GM12878 (cell line): ENCODE results near the gene ASGR2. TPM values are rescaled to one million over a fixed set of nuclear protein-coding genes. Genes with fewer than 3 reads are reported as not detected.

Experiments
- ATAC-seq: fragments of 200-7000 bp; cut with Tn5 transposase; 3 replicates; pipeline ENCODE4 v1.9.1; 2020; ENCODE audit warnings: mild to moderate bottlenecking, moderate library complexity
- BruUV-seq: library from RNA; stranded (reverse); fragments of 400-500 nt; replicated peaks from 2 replicates; lab custom pipeline; 2021; lab: Mats Ljungman, UMichigan
- CTCF ChIA-PET: fragments of 300-600 bp; sonication (Branson Sonifier 250); formaldehyde crosslinking; extraction: SDS; loops from one replicate; lab custom pipeline; 2021; ENCODE audit warnings: inconsistent platforms; lab: Yijun Ruan, JAX
- POLR2A ChIA-PET: fragments of 350-600 bp; formaldehyde crosslinking; extraction: SDS; loops from one replicate; lab custom pipeline; 2021; ENCODE audit warnings: inconsistent platforms; lab: Charles Lee
- RAD21 ChIA-PET: fragments of 300-600 bp; sonication (Branson Sonifier 250); formaldehyde crosslinking; loops from one replicate; lab custom pipeline; 2023; ENCODE audit warnings: antibody characterized with exemption; ENCODE audit not compliant: unreplicated experiment; lab: Charles Lee
- SMC1A ChIA-PET: fragments of 300-600 bp; sonication (Branson Sonifier 250); formaldehyde crosslinking; loops from one replicate; lab custom pipeline; 2023; ENCODE audit not compliant: unreplicated experiment, uncharacterized antibody; lab: Charles Lee
- DNase-seq: peaks from one replicate; pipeline ENCODE4 v3.0.0-alpha.2; 2011; ENCODE audit warnings: low read depth, low spot score
- FAIRE-seq: peaks from 3 replicates; lab custom pipeline; 2011; peaks lifted over from hg19 to GRCh38; lab: Jason Lieb, UNC
- H2AFZ ChIP-seq: 2 replicates; pipeline ENCODE4 v1.6.0; 2011; ENCODE audit warnings: low read depth, low read length, control low read depth; ENCODE audit not compliant: control insufficient read depth
- H3K27ac ChIP-seq: 2 replicates; pipeline ENCODE4 v1.5.1; 2011; ENCODE audit warnings: control low read depth; ENCODE audit not compliant: control insufficient read depth, insufficient read depth
- H3K27me3 ChIP-seq, 2 experiments: replicated peaks in 1 of 2; 2 replicates each; pipeline versions ENCODE4 v1.6.0 to v1.6.1; 2011; ENCODE audit warnings: low read length in 1 of 2; ENCODE audit not compliant: control insufficient read depth in 2 of 2, insufficient read depth in 2 of 2
- H3K36me3 ChIP-seq, 2 experiments: 2 replicates each; pipeline ENCODE4 v1.5.1; 2011; ENCODE audit warnings: low read length in 1 of 2; ENCODE audit not compliant: control insufficient read depth in 2 of 2, insufficient read depth in 2 of 2
- H3K4me1 ChIP-seq: 2 replicates; pipeline ENCODE4 v1.6.1; 2011; ENCODE audit warnings: mild to moderate bottlenecking, low read length, moderate library complexity, mixed read lengths; ENCODE audit not compliant: control insufficient read depth, insufficient read depth
- H3K4me2 ChIP-seq: 2 replicates; pipeline ENCODE4 v1.6.0; 2011; ENCODE audit warnings: control low read depth; ENCODE audit not compliant: control insufficient read depth, insufficient read depth
- H3K4me3 ChIP-seq: fragments of 200-600 bp; sonication (generic); 2 replicates; pipeline ENCODE4 v1.5.1; 2016
- H3K79me2 ChIP-seq: 2 replicates; pipeline ENCODE4 v1.6.0; 2011; ENCODE audit warnings: low read length; ENCODE audit not compliant: control insufficient read depth, insufficient read depth
- H3K9ac ChIP-seq: 2 replicates; pipeline ENCODE4 v1.8.0; 2011; ENCODE audit warnings: low read length, control low read depth, mixed read lengths; ENCODE audit not compliant: control insufficient read depth, insufficient read depth
- H3K9me3 ChIP-seq: replicated peaks from 3 replicates; pipeline ENCODE4 v1.5.1; 2011; ENCODE audit warnings: mild to moderate bottlenecking, low read length; ENCODE audit not compliant: control insufficient read depth, insufficient read depth
- H4K20me1 ChIP-seq: 2 replicates; pipeline ENCODE4 v1.6.0; 2011; ENCODE audit not compliant: control insufficient read depth, insufficient read depth
- ASH2L ChIP-seq: fragments of 300-600, 200-600 bp; sonication (generic); IDR thresholded peaks from 2 replicates; pipeline ENCODE4 v1.6.1; 2017; ENCODE audit warnings: low read depth, mild to moderate bottlenecking, borderline replicate concordance
- CHD1 ChIP-seq: IDR thresholded peaks from 2 replicates; pipeline ENCODE4 v1.6.1; 2012; ENCODE audit warnings: low read depth, low read length, improper control_type of control experiment
- CHD2 ChIP-seq: IDR thresholded peaks from 2 replicates; pipeline ENCODE4 v1.6.1; 2011; ENCODE audit warnings: low read depth, low read length, improper control_type of control experiment, borderline replicate concordance
- E2F8 ChIP-seq: fragments of 450-650 bp; IDR thresholded peaks from 2 replicates; pipeline ENCODE4 v1.6.1; 2018; ENCODE audit warnings: mild to moderate bottlenecking, low read depth, moderate library complexity; ENCODE audit not compliant: partially characterized antibody
- E4F1 ChIP-seq: fragments of 450-650 bp; IDR thresholded peaks from 2 replicates; pipeline ENCODE4 v1.6.1; 2018; ENCODE audit warnings: borderline replicate concordance, mild to moderate bottlenecking; ENCODE audit not compliant: partially characterized antibody
- EZH2 ChIP-seq: IDR thresholded peaks from 2 replicates; pipeline ENCODE4 v1.6.1; 2012; ENCODE audit warnings: low read depth, mild to moderate bottlenecking, control low read depth, inconsistent platforms, low read length, borderline replicate concordance; ENCODE audit not compliant: control insufficient read depth
- IRF5 ChIP-seq: fragments of 450-650 bp; IDR thresholded peaks from 2 replicates; pipeline ENCODE4 v1.6.1; 2017; ENCODE audit warnings: borderline replicate concordance
- KLF5 ChIP-seq: fragments of 450-650 bp; IDR thresholded peaks from 2 replicates; pipeline ENCODE4 v1.6.1; 2014; ENCODE audit warnings: mild to moderate bottlenecking; ENCODE audit not compliant: partially characterized antibody
- MEF2B ChIP-seq: fragments of 450-650 bp; IDR thresholded peaks from 2 replicates; pipeline ENCODE4 v1.6.1; 2018; ENCODE audit warnings: mild to moderate bottlenecking, moderate library complexity; ENCODE audit not compliant: partially characterized antibody, poor library complexity, severe bottlenecking
- MTA2 ChIP-seq: fragments of 450-650 bp; IDR thresholded peaks from 2 replicates; pipeline ENCODE4 v1.6.1; 2016; ENCODE audit warnings: low read depth, mild to moderate bottlenecking, moderate library complexity
- MYB ChIP-seq: fragments of 150-350 bp; IDR thresholded peaks from 2 replicates; pipeline ENCODE4 v1.6.1; 2014; ENCODE audit warnings: mild to moderate bottlenecking, low read depth, low read length, borderline replicate concordance
- NFYA ChIP-seq: IDR thresholded peaks from 2 replicates; pipeline ENCODE4 v1.6.1; 2011; ENCODE audit warnings: low read depth, mild to moderate bottlenecking, low read length, improper control_type of control experiment, borderline replicate concordance
- NR2C2 ChIP-seq: IDR thresholded peaks from 2 replicates; pipeline ENCODE4 v1.6.1; 2011; ENCODE audit warnings: borderline replicate concordance, low read depth; ENCODE audit not compliant: control insufficient read depth, insufficient read length
- PML ChIP-seq: IDR thresholded peaks from 2 replicates; pipeline ENCODE4 v1.6.1; 2012; ENCODE audit warnings: low read length, inconsistent platforms
- RCOR1 ChIP-seq: conservative IDR thresholded peaks from 2 replicates; pipeline ENCODE4 v1.6.1; 2012; ENCODE audit warnings: low read depth, low read length, improper control_type of control experiment
- STAT3 ChIP-seq: IDR thresholded peaks from 2 replicates; pipeline ENCODE4 v1.6.1; 2011; ENCODE audit warnings: low read depth, low read length, improper control_type of control experiment
- WGBS: methylation state at CpG from one replicate; pipeline ENCODE4 v1.1.6; 2016; ENCODE audit warnings: low lambda C conversion rate; ENCODE audit not compliant: insufficient replicate concordance, insufficient coverage; ENCODE audit errors: missing lambda C conversion rate; 5-methylcytosine and 5-hydroxymethylcytosine counted together
- in situ Hi-C: fragments of 300-500 bp; cut with MboI; formaldehyde crosslinking; loops from 9 replicates; pipeline ENCODE4 v1.14.3; 2018; ENCODE audit warnings: mixed read lengths
- intact Hi-C: fragments of 100-400 bp; cut with micrococcal nuclease; formaldehyde crosslinking; loops from one replicate; pipeline ENCODE4 v1.14.2; 2022; ENCODE audit not compliant: unreplicated experiment
- polyA plus RNA-seq, 11 experiments: library from polyadenylated mRNA; depleted of rRNA in 4 of 11; unstranded in 6 of 11; stranded (reverse) in 5 of 11; fragments of >200 nt; fragmentation: Nextera tagmentation in 4 of 11; fragmentation: Illumina TruSeq in 1 of 11; extraction: Ambion mirVana in 4 of 11; extraction: Trizol in 1 of 11; gene quantifications; 1 replicate in 1 of 11; 2 replicates in 10 of 11; pipeline versions ENCODE4 v1.2.1 to v1.2.3, GENCODE V29; 2011 to 2016; ENCODE audit warnings: inconsistent platforms in 2 of 11, missing spikeins in 2 of 11, low read depth in 1 of 11
- total RNA-seq, 4 experiments: library from RNA; depleted of rRNA in 3 of 4; stranded (reverse); fragments of >200 nt in 3 of 4; fragmentation: Illumina TruSeq in 1 of 4; extraction: Trizol in 1 of 4; gene quantifications; 2 replicates each; pipeline versions ENCODE4 v1.2.1 to v1.2.3, GENCODE V29; 2013 to 2021

The ASGR2 gene
- total and polyA plus RNA-seq, 10 of the 15 experiments (the other 5 are each of a cell fraction or from before 2014, with no cell fraction given): not detected

- ChIA-PET RAD21 (interaction anchor here (0.6 to 9.9 kb wide), 18 partner anchors 9 to 400 kb away, joined by 3 to 269 read pairs (median 4); partner anchors contain the start of genes ACADVL, ASGR2, BCL6B and DLG4), CTCF (interaction anchor here (0.7 to 12.7 kb wide), 19 partner anchors 11 to 120 kb away, joined by 3 to 590 read pairs (median 4); partner anchors contain the start of genes RNASEK, SLC16A11 and SLC16A13), POLR2A (interaction anchor here (0.6 to 4.3 kb wide), 24 partner anchors 10 to 491 kb away, joined by 3 to 35 read pairs (median 4); partner anchors contain the start of genes SLC16A11, SLC16A13 and SLC35G6), SMC1A (interaction anchor here (0.6 to 11.2 kb wide), 16 partner anchors 9 to 554 kb away, joined by 3 to 356 read pairs (median 3); partner anchors contain the start of genes GPS2 and SLC16A11)
- Histone ChIP-seq H3K27me3 (no peaks in the 10 kb centered on the region), H3K9ac (peak overlapping the region; percentile 78), H3K9me3 (no peaks in the 10 kb centered on the region), H2AFZ (peak overlapping the region; percentile 71), H3K36me3 (no peaks in the 10 kb centered on the region), H3K4me1 (peaks cover 27% of the 10 kb centered on the region), H3K4me3 (no peak overlapping the region), H3K79me2 (no peaks in the 10 kb centered on the region), H3K27ac (peak overlapping the region; percentile 99), H4K20me1 (no peaks in the 10 kb centered on the region), H3K4me2 (peak overlapping the region; percentile 81)
- in situ Hi-C loops (no loop called here), intact Hi-C loops (loop anchor here (2.0 kb wide), 1 partner anchor 38 kb away; no protein-coding TSS in a partner anchor)
- under 1% methylated on average over 7 of the region's 7 CpGs for WGBS
- TSS peak; percentile 91 for BruUV-seq
- FAIRE-seq: peak; percentile 85
- peak; percentile 92 for ATAC-seq
- DNase-seq: peak; percentile 84
- TF ChIP-seq MYB (no peak), IRF5 (no peak), STAT3 (peak; percentile 54; the same call in 1 of the 2 replicates), CHD2 (peak; percentile 59; the same call in 1 of the 2 replicates), EZH2 (no peak), PML (no peak), E2F8 (no peak), NR2C2 (peak; percentile 51), RCOR1 (0 out of 2 replicates have a peak, but pooled peaks have one; percentile 60), ASH2L (no peak), KLF5 (no peak), NFYA (no peak), MTA2 (peak; percentile 42; the same call in 1 of the 2 replicates), E4F1 (no peak), MEF2B (peak; percentile 20), CHD1 (no peak)
Observed at GRCh38 chr17:7132511-7133094, 18.0 kb upstream of the ASGR2 start.
